Neural cell (in vitro differentiated cells): ENCODE data around the gene ZNHIT3. TPM values are rescaled to one million over a fixed set of nuclear protein-coding genes. Genes with fewer than 3 reads are reported as not detected.

ENCODE experiments used
- H2AFZ ChIP-seq: fragments of 200-600, 300-800 bp; sonication (generic), shearing (Covaris generic); 2 replicates; pipeline ENCODE4 v1.6.0; 2014; ENCODE audit warnings: low read depth, mild to moderate bottlenecking, antibody characterized with exemption, low read length, moderate library complexity
- H3F3A ChIP-seq: fragments of 200-600 bp; shearing (Covaris generic); 2 replicates; pipeline ENCODE4 v1.6.1; 2016; ENCODE audit warnings: mild to moderate bottlenecking, moderate library complexity, mixed read lengths, antibody characterized with exemption, low read length; ENCODE audit not compliant: insufficient read depth, poor library complexity, severe bottlenecking
- H3K27ac ChIP-seq: fragments of 200-600, 300-800 bp; sonication (generic), shearing (Covaris generic); 2 replicates; pipeline ENCODE4 v1.5.1; 2014; ENCODE audit warnings: mild to moderate bottlenecking, low read length, moderate library complexity
- H3K27me3 ChIP-seq: fragments of 300-800, 200-600 bp; sonication (generic), shearing (Covaris generic); 2 replicates; pipeline ENCODE4 v1.6.0; 2014; ENCODE audit warnings: mild to moderate bottlenecking, low read depth, low read length, moderate library complexity; ENCODE audit not compliant: insufficient read depth
- H3K36me3 ChIP-seq: fragments of 300-800, 200-600 bp; sonication (generic), shearing (Covaris generic); 2 replicates; pipeline ENCODE4 v1.5.1; 2014; ENCODE audit warnings: mild to moderate bottlenecking, antibody characterized with exemption, low read length, moderate library complexity; ENCODE audit not compliant: insufficient read depth
- H3K4me2 ChIP-seq: fragments of 300-800, 200-600 bp; sonication (generic), shearing (Covaris generic); 2 replicates; pipeline ENCODE4 v1.6.0; 2014; ENCODE audit warnings: mild to moderate bottlenecking, low read length
- H3K4me3 ChIP-seq: fragments of 300-800, 200-600 bp; sonication (generic), shearing (Covaris generic); 2 replicates; pipeline ENCODE4 v1.5.1; 2014; ENCODE audit warnings: mild to moderate bottlenecking, low read length, moderate library complexity
- H3K79me2 ChIP-seq: fragments of 200-600 bp; shearing (Covaris generic); replicated peaks from 2 replicates; pipeline ENCODE4 v1.6.0; 2014; ENCODE audit warnings: mild to moderate bottlenecking, low read length, moderate library complexity; ENCODE audit not compliant: insufficient read depth
- H3K9ac ChIP-seq: fragments of 300-800, 200-600 bp; sonication (generic), shearing (Covaris generic); 2 replicates; pipeline ENCODE4 v1.6.1; 2016; ENCODE audit warnings: mild to moderate bottlenecking, low read length, mixed read lengths
- H3K9me2 ChIP-seq: fragments of 200-600 bp; shearing (Covaris generic); 2 replicates; pipeline ENCODE4 v1.6.1; 2016; ENCODE audit warnings: mild to moderate bottlenecking, low read length, mixed read lengths; ENCODE audit not compliant: insufficient read depth
- H3K9me3 ChIP-seq: fragments of 200-600, 300-800 bp; sonication (generic), shearing (Covaris generic); 2 replicates; pipeline ENCODE4 v1.6.1; 2016; ENCODE audit warnings: mild to moderate bottlenecking, mixed run types, low read length, moderate library complexity, mixed read lengths
- H4K20me1 ChIP-seq: fragments of 200-600 bp; shearing (Covaris generic); 2 replicates; pipeline ENCODE4 v1.6.1; 2016; ENCODE audit warnings: mild to moderate bottlenecking, mixed run types; ENCODE audit not compliant: insufficient read depth
- CTCF ChIP-seq: fragments of 450-650 bp; IDR thresholded peaks from 2 replicates; pipeline ENCODE4 v1.5.1; 2014; ENCODE audit warnings: antibody characterized with exemption, mild to moderate bottlenecking, moderate library complexity; ENCODE audit not compliant: poor library complexity, severe bottlenecking
- EP300 ChIP-seq: fragments of 450-650 bp; conservative IDR thresholded peaks from 2 replicates; pipeline ENCODE4 v1.6.1; 2014; ENCODE audit warnings: antibody characterized with exemption, mild to moderate bottlenecking, moderate library complexity; ENCODE audit not compliant: poor library complexity, severe bottlenecking
- EZH2 ChIP-seq: fragments of 200-600, 300-800 bp; shearing (Covaris generic), sonication (generic); IDR thresholded peaks from 2 replicates; pipeline ENCODE4 v1.6.1; 2014; ENCODE audit warnings: antibody characterized with exemption, low read length, borderline replicate concordance, mild to moderate bottlenecking; ENCODE audit not compliant: insufficient read depth, poor library complexity, severe bottlenecking
- MXI1 ChIP-seq: fragments of 450-650 bp; conservative IDR thresholded peaks from 2 replicates; pipeline ENCODE4 v1.6.1; 2014; ENCODE audit warnings: antibody characterized with exemption, mild to moderate bottlenecking; ENCODE audit not compliant: poor library complexity, severe bottlenecking
- POLR2AphosphoS5 ChIP-seq: IDR thresholded peaks from 2 replicates; pipeline ENCODE4 v1.6.1; 2012
- RAD21 ChIP-seq: fragments of 450-650 bp; conservative IDR thresholded peaks from 2 replicates; pipeline ENCODE4 v1.6.1; 2014; ENCODE audit warnings: antibody characterized with exemption, mild to moderate bottlenecking, moderate library complexity
- REST ChIP-seq: IDR thresholded peaks from 2 replicates; pipeline ENCODE4 v1.6.1; 2012; ENCODE audit warnings: borderline replicate concordance
- SMC3 ChIP-seq: fragments of 450-650 bp; conservative IDR thresholded peaks from 2 replicates; pipeline ENCODE4 v1.6.1; 2014; ENCODE audit warnings: antibody characterized with exemption, mild to moderate bottlenecking, moderate library complexity; ENCODE audit not compliant: poor library complexity
- TAF1 ChIP-seq: IDR thresholded peaks from 2 replicates; pipeline ENCODE4 v1.6.1; 2012; ENCODE audit warnings: low read depth
- polyA plus RNA-seq: library from polyadenylated mRNA; depleted of rRNA; stranded (reverse); fragments of >200 nt; gene quantifications from 2 replicates; pipeline ENCODE4 v1.2.3, GENCODE V29; 2014

The ZNHIT3 gene
- polyA plus RNA-seq, 1 donor from 2014 or later = 226 TPM

- Histone ChIP-seq H4K20me1 (no peaks in the 10 kb centered on the region), H3F3A (peaks cover 6% of the 10 kb centered on the region), H3K27ac (peak overlapping the region; percentile 83), H3K9ac (peak overlapping the region; percentile 84), H3K4me3 (peak overlapping the region; percentile 99), H3K4me2 (peak overlapping the region; percentile 41), H3K9me2 (no peaks in the 10 kb centered on the region), H3K27me3 (no peaks in the 10 kb centered on the region), H2AFZ (peak overlapping the region; percentile 62), H3K9me3 (no peaks in the 10 kb centered on the region), H3K36me3 (no peaks in the 10 kb centered on the region), H3K79me2 (no peaks in the 10 kb centered on the region)
- TF ChIP-seq REST (peak; percentile 38), EZH2 (no peak)
These were observed 49.2 kb downstream of the ZNHIT3 start for GRCh38 chr17:36535669-36536081.

- peaks cover 4% of the 10 kb centered on the region for H3F3A ChIP-seq
- H3K4me3 ChIP-seq = no peak overlapping the region
- no peak overlapping the region for H3K9ac ChIP-seq
- no peaks in the 10 kb centered on the region for H4K20me1 ChIP-seq
- no peaks in the 10 kb centered on the region for H3K9me3 ChIP-seq
- peaks cover 5% of the 10 kb centered on the region for H3K79me2 ChIP-seq
- H3K27me3 ChIP-seq = no peaks in the 10 kb centered on the region
- H3K4me2 ChIP-seq = no peak overlapping the region
- H3K9me2 ChIP-seq = no peaks in the 10 kb centered on the region
- no peaks in the 10 kb centered on the region for H3K36me3 ChIP-seq
- no peak for TF ChIP-seq RAD21
- TF ChIP-seq CTCF = no peak
- TF ChIP-seq TAF1 = no peak
- no peak for TF ChIP-seq SMC3
- TF ChIP-seq EZH2 = no peak
- no peak for TF ChIP-seq REST
- TF ChIP-seq MXI1 = no peak
- TF ChIP-seq EP300 = no peak
- no peak for TF ChIP-seq POLR2AphosphoS5
- no peak overlapping the region for H2AFZ ChIP-seq
- no peak overlapping the region for H3K27ac ChIP-seq
These were observed 54.2 kb downstream of the ZNHIT3 start for GRCh38 chr17:36540696-36541095.
